Occipital lobe (tissue), 2 donors: ENCODE data around the gene PODXL. TPM values are rescaled to one million over a fixed set of nuclear protein-coding genes. Genes with fewer than 3 reads are reported as not detected.

ENCODE experiments used
- DNase-seq: peaks from one replicate; lab custom pipeline; 2025; lab: John Stamatoyannopoulos, UW
- total RNA-seq: library from RNA; depleted of rRNA; stranded (reverse); fragments of >200 nt; gene quantifications from one replicate; pipeline ENCODE4 v1.2.3, GENCODE V29; 2014

Gene PODXL
- 11.1 TPM for total RNA-seq

DNA sequence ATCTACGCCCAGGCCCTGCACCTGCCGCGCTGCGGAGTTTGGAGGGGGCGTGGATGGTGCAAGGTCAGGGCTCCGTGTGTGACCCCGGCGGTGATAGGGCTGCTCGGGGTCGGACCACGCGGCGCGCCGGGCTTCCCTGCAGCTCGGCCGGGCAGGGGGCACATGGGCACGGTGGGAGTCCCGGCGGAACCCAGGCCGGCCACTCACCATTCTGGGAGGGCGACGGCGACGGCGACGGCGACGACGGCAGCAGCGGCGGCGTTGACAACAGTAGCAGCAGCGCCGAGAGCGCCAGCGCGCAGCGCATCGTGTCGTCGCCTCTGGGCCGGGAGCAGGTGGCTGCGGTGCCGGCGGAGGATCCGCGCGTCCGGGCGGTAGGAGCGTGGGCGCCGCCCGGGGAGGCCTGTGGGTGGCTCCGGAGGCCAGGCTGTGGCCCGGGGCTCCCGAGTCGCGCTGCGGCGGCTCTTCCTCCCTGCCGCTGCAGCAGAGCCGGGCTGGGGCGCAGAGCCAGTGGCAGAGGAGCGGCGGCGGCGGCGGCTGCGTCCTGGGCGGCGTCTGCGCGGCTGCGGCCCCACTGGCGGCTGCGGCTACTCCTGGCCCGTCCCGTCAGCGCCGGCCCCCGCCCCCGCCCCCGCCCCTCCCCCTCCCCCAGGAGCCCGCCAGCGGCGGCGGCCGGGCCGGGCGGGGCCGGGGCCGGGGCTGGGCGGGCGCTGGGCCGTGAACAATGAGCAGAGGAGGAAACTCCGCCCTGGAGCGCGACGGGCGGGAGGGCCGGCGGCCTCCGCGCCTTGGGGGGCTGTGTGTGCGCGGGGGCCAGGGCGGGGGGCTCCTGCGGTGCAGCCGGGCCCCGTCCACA is at the start of gene PODXL:
Gene PODXL, minus strand, starts transcription at position 576 of the 856 bp plus-strand sequence. Its CDS starts 269 bp downstream, at position 307.
- DNase-seq: peak; percentile 58

DNA sequence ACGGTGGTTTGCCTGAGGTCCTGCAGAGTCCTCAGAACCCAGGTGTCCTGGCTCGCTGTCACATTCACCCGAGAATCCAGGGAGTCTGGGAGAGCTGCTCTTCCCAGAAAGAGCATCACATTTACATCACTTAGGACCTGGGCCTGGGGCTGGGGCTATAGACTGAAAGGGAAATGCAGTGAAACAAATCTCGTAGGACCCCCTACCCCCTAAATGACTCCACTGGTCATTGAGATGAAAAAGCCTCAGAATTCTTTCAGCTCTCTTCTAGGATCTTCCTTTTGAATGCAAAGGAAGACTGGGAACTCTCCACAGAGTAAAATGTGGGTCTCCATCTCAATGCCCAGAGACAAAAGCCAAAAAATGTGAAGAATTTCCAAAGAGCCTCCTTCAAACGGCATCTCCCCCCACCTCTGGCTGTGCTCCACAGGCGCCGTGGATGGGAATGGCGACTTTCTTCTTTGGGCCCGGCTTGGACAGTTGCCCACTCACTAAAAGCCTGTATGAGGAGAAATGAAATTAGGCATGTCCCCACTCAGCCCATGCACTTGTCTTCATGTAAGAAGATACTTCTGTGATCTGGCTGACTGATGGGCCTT is 49.0 kb upstream of the PODXL start:
- no peak for DNase-seq

DNA sequence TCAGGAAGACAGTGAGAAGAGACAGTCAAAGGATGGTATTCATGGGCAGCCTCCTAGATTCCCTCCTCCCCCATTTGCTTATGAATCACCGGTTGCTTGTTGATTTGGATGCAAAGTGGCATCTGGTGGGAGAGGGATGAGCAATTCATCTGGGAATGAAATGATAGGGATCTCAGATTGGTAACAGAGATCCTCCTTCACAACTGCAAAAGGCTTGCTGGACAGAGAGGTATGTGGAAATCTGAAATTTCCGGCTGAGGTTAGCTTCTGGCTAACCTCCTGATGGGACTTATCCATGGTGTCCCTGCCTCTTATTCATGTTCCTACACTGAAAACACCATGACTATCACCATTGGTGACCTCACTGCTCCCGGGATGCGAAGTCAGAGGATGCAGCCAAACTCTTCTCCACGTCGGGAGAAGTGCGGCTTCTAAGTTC is 48.4 kb upstream of the PODXL start:
- no peak for DNase-seq

DNA sequence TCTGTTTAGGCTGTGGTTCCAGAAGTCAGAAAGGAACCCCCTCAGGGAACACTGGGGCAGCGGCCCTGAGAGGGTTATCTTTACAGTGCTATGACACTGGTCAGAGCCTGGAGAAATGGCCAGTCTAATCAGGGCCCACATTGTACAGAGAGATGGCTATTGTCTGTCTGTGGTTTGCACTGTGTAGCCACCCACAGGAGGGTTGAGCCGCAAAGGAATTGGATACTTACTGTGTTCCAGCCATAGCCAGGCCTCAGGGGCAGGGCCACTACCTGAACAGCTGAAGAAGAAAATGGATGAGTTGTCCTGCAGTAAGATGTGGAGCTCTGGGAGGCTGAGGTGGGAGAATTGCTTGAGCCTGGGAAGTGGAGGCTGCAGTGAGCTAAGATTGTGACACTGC is 47.5 kb upstream of the PODXL start:
- DNase-seq: no peak

DNA sequence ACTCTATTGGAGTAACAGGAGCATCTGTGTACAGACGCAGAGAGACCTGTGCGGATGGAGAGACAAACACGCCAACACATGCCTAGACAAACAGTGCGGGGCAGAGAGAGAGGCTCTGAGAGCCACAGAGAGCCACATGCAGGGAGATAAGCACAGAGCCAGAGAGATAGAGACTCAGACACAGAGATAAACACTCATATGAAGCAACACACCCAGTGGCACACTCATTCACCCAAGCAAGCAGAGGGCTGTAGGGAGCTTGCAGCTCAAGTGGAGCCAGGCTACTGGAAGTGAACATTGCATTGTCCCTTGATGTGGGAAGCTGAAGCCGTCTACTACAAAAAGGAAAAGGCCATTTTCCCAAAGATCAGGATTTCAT is 46.6 kb upstream of the PODXL start:
- no peak for DNase-seq

DNA sequence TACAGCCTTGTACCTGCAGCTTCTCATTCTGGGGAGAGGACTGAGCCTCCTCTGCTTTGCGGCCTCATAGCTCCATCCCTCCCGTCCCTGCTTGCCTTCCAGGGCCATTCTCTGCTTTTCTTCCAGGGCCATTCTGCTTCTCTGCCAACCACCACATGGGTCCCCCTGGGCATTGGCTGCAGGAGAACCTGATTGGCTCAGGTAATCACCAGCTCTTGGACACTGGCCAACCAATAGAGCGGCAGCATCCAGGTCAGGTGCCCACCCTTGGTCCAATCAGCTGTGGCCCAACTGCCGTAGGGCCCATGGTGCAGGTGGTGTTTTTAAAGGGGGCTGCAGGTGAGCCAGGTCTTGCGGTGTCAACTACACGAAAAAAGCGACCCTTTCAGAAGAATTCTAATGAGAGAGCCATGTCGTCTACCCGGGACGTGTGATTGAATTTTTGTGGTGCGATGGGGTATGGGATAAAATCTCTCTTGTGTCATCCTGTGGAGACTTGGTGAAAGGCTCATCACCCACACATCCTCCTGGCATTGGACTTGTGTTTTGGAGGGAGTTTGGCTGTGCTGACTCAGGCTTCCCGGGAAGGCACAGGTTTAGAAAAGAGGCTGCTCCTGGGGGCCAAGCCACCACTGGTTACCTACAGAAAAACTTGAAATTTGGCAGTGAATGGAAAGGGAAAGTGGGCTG is 46.0 kb upstream of the PODXL start:
- DNase-seq: no peak

DNA sequence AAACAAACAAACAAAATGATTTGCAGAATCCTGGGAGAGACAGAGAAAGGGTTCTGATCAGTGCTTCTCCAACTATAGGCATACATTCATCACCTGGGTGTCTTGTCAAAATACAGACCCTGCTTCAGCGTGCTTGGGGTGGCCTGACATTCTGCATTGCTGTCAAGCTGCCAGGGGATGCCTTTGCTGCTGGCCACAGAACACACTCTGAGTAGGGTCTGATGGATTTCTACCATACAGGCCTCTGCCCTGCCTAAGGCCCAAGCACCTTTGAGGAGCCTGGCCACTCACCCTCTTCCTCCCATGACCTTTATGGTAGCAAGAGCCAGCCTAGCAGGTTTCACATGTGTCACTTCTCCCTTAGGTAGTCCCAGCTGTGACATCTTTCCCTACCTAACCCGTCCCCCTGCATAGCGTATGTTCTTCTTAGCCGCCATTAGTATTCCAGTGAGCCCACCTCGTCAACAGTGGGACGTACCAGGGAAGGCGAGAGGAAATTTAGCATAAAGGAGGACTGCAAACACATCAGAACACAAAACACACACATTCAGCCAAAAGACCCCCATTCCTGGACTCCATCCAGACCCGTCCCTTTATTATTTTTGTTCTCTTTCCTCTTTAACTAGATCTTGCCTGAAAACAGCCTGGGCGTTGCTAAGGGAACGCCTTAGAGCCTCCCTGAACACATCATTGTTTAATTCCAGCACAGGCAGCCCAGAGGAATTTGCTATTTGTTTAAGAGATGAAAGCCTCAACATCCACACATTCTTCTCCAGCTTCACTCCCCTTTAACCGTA is 43.9 kb upstream of the PODXL start:
- DNase-seq: no peak

DNA sequence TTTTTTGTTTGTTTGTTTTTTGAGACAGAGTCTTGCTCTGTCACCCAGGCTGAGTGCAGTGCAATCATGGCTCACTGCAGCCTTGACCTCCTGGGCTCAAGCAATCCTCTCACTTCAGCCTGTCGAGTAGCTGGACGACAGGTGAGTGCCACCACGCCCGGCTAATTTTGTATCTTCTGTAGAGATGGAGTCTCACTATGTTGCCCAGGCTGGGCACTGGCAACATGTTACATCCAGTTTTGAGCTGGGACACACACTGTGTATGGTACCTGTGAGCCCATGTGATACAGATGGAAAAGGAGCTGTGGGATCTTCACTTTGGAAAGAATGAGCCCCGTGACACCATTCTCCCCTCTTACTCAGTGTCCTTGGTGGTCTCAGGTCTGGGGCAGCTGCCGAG is 40.4 kb upstream of the PODXL start:
- no peak for DNase-seq

DNA sequence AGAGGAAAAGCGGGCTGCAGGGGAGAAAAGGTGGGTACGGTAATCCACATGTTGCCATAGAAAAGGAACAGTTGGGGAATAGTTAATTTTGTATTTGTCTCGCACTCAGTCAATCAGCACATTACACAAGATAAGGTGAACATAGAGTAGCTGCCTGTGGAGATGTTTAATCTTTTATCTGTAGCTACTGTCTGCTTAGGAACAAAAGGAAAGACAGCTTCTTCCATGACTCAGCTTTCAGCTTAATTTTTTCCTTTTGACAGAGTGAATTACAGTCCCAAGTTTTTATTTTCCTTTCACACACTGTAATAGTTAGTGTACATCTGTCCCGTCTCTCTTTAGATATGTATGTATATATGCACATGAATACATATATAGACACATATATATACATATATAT is 39.3 kb upstream of the PODXL start:
- DNase-seq: no peak

DNA sequence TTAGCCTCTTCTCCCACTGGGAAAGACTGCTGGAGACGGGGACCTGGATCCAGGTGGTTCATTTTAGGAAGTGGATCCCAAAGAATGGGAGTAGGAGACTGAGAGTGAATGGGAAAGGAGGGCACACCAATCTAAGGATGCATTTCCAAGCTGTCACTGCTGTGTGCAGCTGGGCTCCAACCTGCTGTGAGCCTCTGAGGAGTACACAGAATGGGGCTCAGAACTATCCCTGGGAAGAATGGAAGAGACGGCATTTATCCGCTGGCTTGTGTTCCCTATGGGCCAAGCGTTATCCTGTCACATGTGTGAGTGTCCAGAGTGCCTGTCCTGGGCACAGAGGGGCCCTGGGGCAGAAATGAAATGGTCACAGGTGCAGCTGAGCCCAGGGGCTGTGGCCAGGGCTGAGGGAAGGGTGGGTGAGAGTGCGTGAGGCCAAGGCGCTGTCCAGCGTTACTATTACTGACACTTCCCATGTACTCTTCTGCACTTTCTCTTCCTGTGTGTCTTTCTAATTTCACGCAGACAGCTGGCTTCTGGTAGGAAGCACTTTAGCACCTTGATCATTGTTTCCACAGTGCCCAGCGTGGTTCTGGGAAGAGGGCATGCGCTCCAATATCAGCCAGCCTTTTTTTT is 35.4 kb upstream of the PODXL start:
- no peak for DNase-seq

DNA sequence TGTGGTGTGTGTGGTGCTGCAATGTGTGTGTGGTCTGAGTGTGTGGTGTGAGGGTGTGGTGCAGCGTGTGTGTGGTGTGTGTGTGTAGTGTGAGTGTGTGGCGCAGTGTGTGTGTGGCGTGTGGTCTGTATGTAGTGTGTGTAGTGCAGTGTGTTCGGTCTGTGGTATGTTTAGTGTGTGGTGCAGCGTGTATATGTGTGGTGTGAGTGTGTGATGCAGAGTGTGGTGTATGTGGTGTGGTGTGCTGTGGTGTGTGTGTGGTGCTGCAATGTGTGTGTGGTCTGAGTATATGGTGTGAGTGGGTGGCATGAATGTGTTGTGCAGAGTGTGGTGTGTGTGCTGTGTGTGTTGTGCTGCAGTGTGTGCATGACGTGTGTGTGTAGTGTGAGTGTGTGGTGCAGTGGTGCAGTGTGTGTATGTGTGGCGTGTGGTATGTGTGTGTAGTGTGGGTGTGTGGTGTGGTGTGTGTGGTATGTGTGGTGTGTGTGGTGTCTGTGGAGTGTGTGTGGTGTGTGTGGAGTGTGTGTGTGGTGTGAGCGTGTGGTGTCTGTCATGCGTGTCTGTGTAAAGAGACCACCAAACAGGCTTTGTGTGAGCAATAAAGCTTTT is 31.0 kb upstream of the PODXL start:
- DNase-seq: no peak

DNA sequence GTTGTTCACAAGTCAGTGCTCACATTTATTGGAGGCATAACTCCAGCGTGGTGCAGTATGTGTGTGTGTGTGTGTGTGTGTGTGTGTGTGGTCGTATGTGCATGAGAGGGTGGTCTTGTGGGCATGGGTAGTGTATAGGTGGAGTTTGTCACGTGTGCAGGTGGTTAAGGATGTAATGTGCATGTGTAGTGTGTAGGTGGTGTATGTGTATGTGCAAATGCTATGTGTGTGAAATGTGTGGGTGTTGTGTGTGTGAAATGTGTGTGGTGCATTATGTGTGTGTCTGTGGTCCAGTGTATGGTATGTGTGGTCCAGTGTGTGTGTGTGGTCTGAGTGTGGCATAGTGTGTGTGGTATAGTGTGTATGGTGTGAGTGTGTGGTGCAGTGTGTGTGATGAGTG is 30.3 kb upstream of the PODXL start:
- no peak for DNase-seq

DNA sequence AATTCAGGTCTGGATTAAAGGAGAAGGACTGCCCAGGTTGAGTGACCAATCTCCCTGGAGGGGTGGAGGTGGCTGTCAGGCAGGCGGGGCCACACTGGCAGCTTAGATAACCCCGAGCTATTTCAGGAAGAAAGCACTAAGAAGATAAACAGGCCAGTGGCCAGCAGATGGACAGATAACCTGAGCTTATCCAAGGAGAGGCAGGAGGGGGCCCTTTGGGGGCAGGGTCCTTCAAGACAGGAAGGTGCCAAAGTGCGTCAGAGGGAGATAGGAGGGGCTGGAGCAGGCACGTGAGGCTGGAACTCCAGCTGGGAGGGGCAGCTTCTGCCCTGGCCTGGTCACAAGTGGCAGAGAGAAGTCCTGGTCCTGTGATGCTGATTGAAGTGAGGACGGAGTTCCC is 29.8 kb upstream of the PODXL start:
- DNase-seq: no peak

DNA sequence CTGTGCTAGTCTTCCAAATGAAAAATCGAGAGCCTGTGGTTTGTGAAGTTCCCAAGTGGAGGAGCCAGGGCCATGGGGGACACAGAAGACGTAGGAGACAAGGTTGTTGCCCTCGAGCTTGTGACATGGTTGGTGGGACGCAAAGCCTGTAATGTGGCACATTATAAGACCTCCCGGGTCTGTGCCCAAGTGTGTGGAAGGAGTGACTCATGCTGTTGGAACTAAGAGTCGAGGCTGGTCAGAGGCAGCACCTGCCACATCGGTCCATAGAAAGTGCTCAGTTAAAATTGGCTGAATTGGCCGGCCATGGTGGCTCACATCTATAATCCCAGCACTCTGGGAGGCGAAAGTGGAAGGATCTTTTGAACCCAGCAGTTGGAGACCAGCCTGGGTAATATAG is 27.0 kb upstream of the PODXL start:
- no peak for DNase-seq

DNA sequence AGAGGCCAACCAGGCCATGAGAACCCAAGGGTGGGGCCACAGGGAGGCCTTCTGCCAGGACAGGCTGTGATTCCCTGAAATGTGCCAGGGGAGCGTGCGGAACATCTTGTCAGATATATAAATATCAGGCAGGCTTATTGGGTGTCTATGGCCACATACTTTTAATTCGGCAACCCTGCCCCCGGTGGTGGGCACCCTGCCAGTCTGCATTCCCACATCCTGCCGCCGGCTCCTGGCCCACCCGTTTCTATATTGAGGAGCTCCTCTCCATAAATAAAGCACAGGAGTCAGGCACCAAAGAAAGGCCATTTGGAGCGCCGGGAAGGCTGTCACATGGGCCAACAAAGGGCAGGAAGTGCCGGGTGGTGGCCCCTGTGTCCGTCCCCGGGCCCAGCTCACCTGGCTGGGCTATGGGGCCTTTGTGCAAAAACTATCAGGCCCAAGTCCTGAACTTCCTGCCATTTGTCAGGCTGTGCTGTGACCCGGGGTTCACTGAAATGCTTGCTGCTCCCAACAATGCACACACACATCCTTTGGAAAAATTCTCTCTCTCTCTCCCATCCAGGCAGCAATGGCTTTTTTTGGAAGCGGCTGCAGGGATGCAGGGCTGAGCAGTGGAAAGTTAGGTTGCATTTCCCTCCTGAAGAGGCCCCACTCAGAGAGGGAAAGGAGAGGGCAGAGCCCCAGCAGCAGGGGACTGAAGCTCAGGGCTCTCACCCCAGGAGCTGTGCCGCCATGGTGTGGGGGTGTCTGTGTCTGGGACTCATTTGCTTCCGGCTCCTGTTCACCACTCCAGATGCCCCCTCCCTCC is 25.0 kb upstream of the PODXL start:
- no peak for DNase-seq

DNA sequence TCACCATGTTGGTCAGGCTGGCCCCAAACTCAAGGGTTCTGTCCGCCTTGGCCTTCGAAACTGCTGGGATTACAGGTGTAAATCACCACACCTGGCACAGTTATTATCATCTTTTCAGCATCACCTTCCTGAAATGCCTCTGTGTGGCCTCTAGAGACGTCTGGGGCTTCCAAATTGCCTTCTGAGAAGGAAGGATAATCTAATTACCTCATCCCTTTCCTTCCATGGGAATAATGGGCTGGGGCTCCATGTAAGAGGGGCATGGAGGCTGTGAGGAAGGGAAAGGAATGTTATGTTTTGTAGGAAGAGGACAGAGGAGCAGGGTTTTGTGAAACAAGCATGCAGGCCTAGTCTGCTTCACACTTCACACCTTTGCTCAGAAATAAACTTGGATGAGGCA is 22.2 kb upstream of the PODXL start:
- no peak for DNase-seq

DNA sequence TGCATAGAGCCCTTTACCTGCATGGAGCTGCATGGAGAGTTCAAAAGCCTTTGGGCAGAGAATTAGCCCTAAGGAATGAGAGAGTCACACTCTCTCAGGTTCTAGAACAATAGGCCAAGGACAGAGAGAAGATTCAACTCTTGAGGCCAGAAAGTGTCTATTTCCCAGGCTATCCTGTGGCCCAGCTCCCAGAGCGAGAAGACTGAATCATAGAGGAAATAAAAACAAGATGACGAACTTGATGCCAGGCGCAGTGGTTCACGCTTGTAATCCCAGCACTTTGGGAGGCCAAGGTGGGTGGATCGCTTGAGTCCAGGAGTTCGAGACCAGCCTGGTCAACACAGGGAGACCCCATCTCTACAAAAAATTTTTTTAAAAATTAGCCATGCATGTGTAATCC is 18.3 kb upstream of the PODXL start:
- DNase-seq: no peak

DNA sequence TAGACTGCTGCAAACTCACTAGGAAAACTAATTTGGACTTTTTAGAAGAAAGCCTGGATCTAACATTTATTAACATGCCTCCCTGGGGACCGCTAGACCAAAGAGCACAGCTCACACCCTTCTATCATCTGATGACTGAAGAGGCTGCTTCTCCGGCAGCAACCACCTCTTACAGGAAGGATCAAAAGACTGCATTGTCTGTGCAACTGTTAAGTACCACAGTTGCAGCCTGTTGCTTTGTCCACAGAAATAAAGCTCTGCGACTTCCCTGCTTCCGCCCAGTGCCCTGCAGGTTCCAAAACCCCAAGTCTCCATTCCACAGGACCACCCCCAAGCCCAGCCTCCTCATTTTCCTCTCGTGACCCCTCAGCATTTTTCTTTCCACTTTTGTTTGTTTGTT is 14.0 kb upstream of the PODXL start:
- no peak for DNase-seq

DNA sequence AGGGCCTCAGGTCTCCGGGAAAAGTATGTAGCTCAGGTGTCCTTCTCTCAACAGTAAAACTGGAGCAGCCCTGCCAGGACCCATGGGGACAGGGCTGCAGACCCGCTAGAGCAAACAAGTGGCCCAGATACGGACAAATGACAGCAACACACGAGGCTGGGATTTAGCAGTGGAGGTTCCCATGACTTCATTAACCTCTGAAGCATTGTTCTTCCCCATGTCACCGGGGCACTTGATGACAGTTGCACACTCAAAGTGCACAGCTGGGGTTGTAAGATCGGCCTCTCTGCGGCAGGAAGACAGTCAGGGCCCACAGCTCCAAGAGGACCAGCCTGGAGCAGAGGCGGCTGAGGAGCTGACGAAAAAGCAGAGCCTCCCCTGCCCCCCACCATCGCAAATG is 12.5 kb upstream of the PODXL start:
- DNase-seq: no peak

DNA sequence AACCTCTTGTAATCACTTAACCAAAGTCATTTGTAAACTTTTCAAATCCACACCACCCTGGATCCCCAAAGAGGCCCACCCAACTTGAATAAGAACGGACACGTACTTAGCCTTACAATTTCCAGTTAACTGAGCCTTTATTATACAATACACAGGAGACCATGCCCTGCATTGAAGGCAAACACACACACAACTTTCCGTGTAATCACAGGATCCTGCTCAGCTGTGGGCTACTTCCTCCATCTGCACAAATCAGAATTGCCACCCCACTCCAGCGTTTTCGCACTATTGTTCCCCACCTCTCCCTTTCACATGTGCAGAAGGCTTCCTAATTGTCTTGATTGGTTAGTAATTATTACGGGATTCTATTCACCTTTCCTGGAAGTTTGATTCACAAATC is 12.1 kb upstream of the PODXL start:
- no peak for DNase-seq
